ENCODE results near the gene RIT1. TPM values are rescaled to one million over a fixed set of nuclear protein-coding genes. Genes with fewer than 3 reads are reported as not detected.

RIT1 gene
- total RNA-seq, 4 donors from 2014 or later, result 27.1 to 38.5 (median 32.9) TPM

GRCh38 chr1:155890251-155890650, 20.9 kb downstream of the RIT1 start:
- TF ChIP-seq CTCF (IDR thresholded peaks at IDR 0.05), result no peak
- ATAC-seq (ENCODE audit: low FRiP score), result no peak

GRCh38 chr1:155889566-155889965, 21.6 kb downstream of the RIT1 start:
- no peak for TF ChIP-seq CTCF (IDR thresholded peaks at IDR 0.05)
- no peak for DNase-seq (ENCODE audit: low spot score)
- ATAC-seq (ENCODE audit: low FRiP score), result no peak

More at GRCh38 chr1:155890251-155890650, 20.9 kb downstream of the RIT1 start:
- no peak for DNase-seq (ENCODE audit: low spot score)

GRCh38 chr1:155888481-155888880, 22.7 kb downstream of the RIT1 start:
- ATAC-seq (ENCODE audit: low FRiP score), result no peak
- no peak for DNase-seq (ENCODE audit: low spot score)
- no peak for TF ChIP-seq CTCF (IDR thresholded peaks at IDR 0.05)

GRCh38 chr1:155884982-155885381, 26.2 kb downstream of the RIT1 start:
- DNase-seq (ENCODE audit: low spot score) (no peak), ATAC-seq (ENCODE audit: low FRiP score) (no peak)
- no peak for TF ChIP-seq CTCF (IDR thresholded peaks at IDR 0.05)

- no peak for TF ChIP-seq CTCF (IDR thresholded peaks at IDR 0.05)
- no peak for DNase-seq (ENCODE audit: low spot score)
- no peak for ATAC-seq (ENCODE audit: low FRiP score)
These were observed 26.9 kb downstream of the RIT1 start for GRCh38 chr1:155884031-155884960.

- no peak for TF ChIP-seq CTCF (IDR thresholded peaks at IDR 0.05)
- ATAC-seq (ENCODE audit: low FRiP score), result no peak
These were observed 28.4 kb downstream of the RIT1 start for GRCh38 chr1:155882766-155883165.

GRCh38 chr1:155882235-155882634, 28.9 kb downstream of the RIT1 start:
- no peak for DNase-seq (ENCODE audit: low spot score)
- ATAC-seq (ENCODE audit: low FRiP score), result no peak
- TF ChIP-seq CTCF (IDR thresholded peaks at IDR 0.05), result no peak

More at GRCh38 chr1:155882766-155883165, 28.4 kb downstream of the RIT1 start:
- DNase-seq (ENCODE audit: low spot score), result no peak

All from omental fat pad (tissue), 4 donors.